ENCODE data around the gene RPS19.

DNA sequence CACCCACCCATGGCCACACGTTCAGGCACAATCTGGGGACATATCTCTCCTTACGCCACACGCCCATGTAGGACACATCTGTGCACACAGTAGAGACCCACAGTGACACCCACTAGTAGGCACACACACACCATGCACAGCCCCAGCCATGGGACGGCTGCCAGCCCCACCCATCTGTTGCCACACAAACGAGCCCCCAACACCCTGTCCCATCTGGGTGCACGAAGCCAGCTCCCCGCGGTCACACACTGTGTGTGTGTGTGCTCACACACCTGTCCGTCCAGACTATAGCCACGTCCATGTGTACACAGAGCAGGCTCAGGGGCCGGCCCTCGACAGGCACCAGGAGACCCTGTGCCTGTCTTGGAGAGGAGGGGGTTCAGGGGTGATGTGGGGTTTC lies 57.6 kb downstream of the RPS19 start:
- no peak for TF ChIP-seq TAF1 (IDR thresholded peaks at IDR 0.05; ENCODE audit: low read depth, low read length)
- no peak for TF ChIP-seq POLR2A (IDR thresholded peaks at IDR 0.05; ENCODE audit: low read depth, low read length)
- TF ChIP-seq POLR2AphosphoS5 (IDR thresholded peaks at IDR 0.05; ENCODE audit: low read depth, low read length) = no peak
- TF ChIP-seq SPI1 (IDR thresholded peaks at IDR 0.05; ENCODE audit: low read depth, low read length) = no peak
- TF ChIP-seq PAX5 (IDR thresholded peaks at IDR 0.05; ENCODE audit: insufficient read depth, low read length, severe bottlenecking) = no peak

Measured in GM12891 (cell line).